B cell (primary cell): ENCODE data around the gene NPHP4. TPM values are rescaled to one million over a fixed set of nuclear protein-coding genes. Genes with fewer than 3 reads are reported as not detected.

Experiments used
- ATAC-seq: fragments of 200-7000 bp; cut with Tn5 transposase; one replicate; pipeline ENCODE4 v1.10.0; 2021; ENCODE audit warnings: low read depth, mild to moderate bottlenecking, moderate number of reproducible peaks, moderate library complexity
- CTCF ChIA-PET: fragments of 350-600 bp; sonication (Branson Sonifier 250); formaldehyde crosslinking; loops from one replicate; lab custom pipeline; 2021; ENCODE audit warnings: antibody characterized with exemption, inconsistent platforms; lab: Charles Lee
- POLR2A ChIA-PET: fragments of 350-600 bp; sonication (Branson Sonifier 250); formaldehyde crosslinking; loops from one replicate; lab custom pipeline; 2021; ENCODE audit warnings: antibody characterized with exemption; lab: Charles Lee
- DNase-seq: peaks from one replicate; pipeline ENCODE4 v3.0.0; 2013
- H2AFZ ChIP-seq: 2 replicates; pipeline ENCODE4 v1.6.1; 2012; ENCODE audit warnings: mild to moderate bottlenecking, low read depth, low read length; ENCODE audit not compliant: insufficient read depth, poor library complexity, severe bottlenecking
- H3K27ac ChIP-seq, 2 donors: 1 replicate in 1 of 2; 2 replicates in 1 of 2; pipeline ENCODE4 v1.5.1; 2012 to 2013; ENCODE audit warnings: low read length in 2 of 2, mild to moderate bottlenecking in 2 of 2, moderate library complexity in 1 of 2
- H3K27me3 ChIP-seq, 4 experiments: fragments of 200-600 bp in 1 of 4; sonication (generic) in 1 of 4; replicated peaks in 1 of 4; 1 replicate in 2 of 4; 2 replicates in 2 of 4; pipeline versions ENCODE4 v1.6.1 to v1.7.0; 2013 to 2016; ENCODE audit warnings: low read length in 3 of 4, mild to moderate bottlenecking in 2 of 4, mixed read lengths in 1 of 4, moderate library complexity in 1 of 4; ENCODE audit not compliant: insufficient read depth in 4 of 4, control insufficient read depth in 3 of 4; ENCODE audit errors: control extremely low read depth in 1 of 4
- H3K36me3 ChIP-seq, 2 experiments: replicated peaks in 1 of 2; 1 replicate in 1 of 2; 2 replicates in 1 of 2; pipeline versions ENCODE4 v1.6.1 to v1.7.1; 2013; ENCODE audit warnings: low read length in 1 of 2; ENCODE audit not compliant: insufficient read depth in 2 of 2, control insufficient read depth in 1 of 2; ENCODE audit errors: control extremely low read depth in 1 of 2, extremely low read depth in 1 of 2
- H3K4me1 ChIP-seq, 2 donors: fragments of 200-600 bp in 1 of 2; sonication (generic) in 1 of 2; 1 replicate in 1 of 2; 2 replicates in 1 of 2; pipeline versions ENCODE4 v1.5.1 to v1.6.1; 2013 to 2017; ENCODE audit warnings: low read length in 2 of 2; ENCODE audit not compliant: control insufficient read depth in 2 of 2, insufficient read depth in 2 of 2
- H3K4me2 ChIP-seq: replicated peaks from 2 replicates; pipeline ENCODE3; 2012; ENCODE audit warnings: mild to moderate bottlenecking, low read depth, low read length; ENCODE audit not compliant: poor library complexity, severe bottlenecking
- H3K4me3 ChIP-seq, 5 experiments: fragments of 200-600 bp in 1 of 5; sonication (generic) in 1 of 5; 1 replicate in 3 of 5; 2 replicates in 2 of 5; pipeline versions ENCODE4 v1.5.1 to v1.7.0; 2011 to 2016; ENCODE audit warnings: low read length in 4 of 5, mild to moderate bottlenecking in 4 of 5, low read depth in 2 of 5, control low read depth in 1 of 5, moderate library complexity in 1 of 5; ENCODE audit not compliant: insufficient read depth in 1 of 5; ENCODE audit errors: control extremely low read depth in 1 of 5, extremely low read depth in 1 of 5
- H3K79me2 ChIP-seq: fragments of 200-600 bp; sonication (generic); one replicate; pipeline ENCODE4 v1.6.0; 2016; ENCODE audit warnings: low read length; ENCODE audit not compliant: control insufficient read depth, insufficient read depth
- H3K9ac ChIP-seq: fragments of 200-600 bp; sonication (generic); 2 replicates; pipeline ENCODE4 v1.6.1; 2017; ENCODE audit warnings: mild to moderate bottlenecking, low read length, moderate library complexity
- H3K9me3 ChIP-seq, 3 donors: one replicate each; pipeline versions ENCODE4 v1.6.1 to v1.7.1; 2013; ENCODE audit warnings: low read length in 2 of 3; ENCODE audit not compliant: control insufficient read depth in 2 of 3, insufficient read depth in 1 of 3; ENCODE audit errors: control extremely low read depth in 1 of 3
- H4K20me1 ChIP-seq: 2 replicates; pipeline ENCODE4 v1.6.0; 2012; ENCODE audit warnings: mild to moderate bottlenecking, low read length; ENCODE audit not compliant: insufficient read depth, control insufficient read depth, poor library complexity, severe bottlenecking
- H3K27ac Mint-ChIP-seq: one replicate; pipeline ENCODE4 v1.8.0; 2021; ENCODE audit warnings: mixed read lengths
- H3K27me3 Mint-ChIP-seq: one replicate; pipeline ENCODE4 v1.8.0; 2021; ENCODE audit warnings: mixed read lengths
- H3K4me1 Mint-ChIP-seq: one replicate; pipeline ENCODE4 v1.8.0; 2021; ENCODE audit warnings: mixed read lengths
- H3K4me3 Mint-ChIP-seq: one replicate; pipeline ENCODE4 v1.8.0; 2021; ENCODE audit warnings: mixed read lengths
- H3K9me3 Mint-ChIP-seq: one replicate; pipeline ENCODE4 v1.8.0; 2022; ENCODE audit warnings: mixed read lengths; ENCODE audit not compliant: insufficient read depth
- CTCF ChIP-seq: fragments of 200-600 bp; IDR thresholded peaks from one replicate; pipeline ENCODE4 v1.8.0; 2022; ENCODE audit warnings: antibody characterized with exemption, mild to moderate bottlenecking
- EZH2 ChIP-seq: IDR thresholded peaks from 2 replicates; pipeline ENCODE4 v1.6.1; 2012; ENCODE audit warnings: borderline replicate concordance, low read depth, mild to moderate bottlenecking, moderate library complexity, low read length; ENCODE audit not compliant: insufficient read depth, poor library complexity, severe bottlenecking
- WGBS: methylation state at CpG from one replicate; pipeline ENCODE4 v1.1.5; 2013; ENCODE audit warnings: missing lambda C conversion rate; ENCODE audit not compliant: insufficient coverage; 5-methylcytosine and 5-hydroxymethylcytosine counted together
- intact Hi-C: fragments of 100-400 bp; cut with micrococcal nuclease; formaldehyde crosslinking; loops from one replicate; pipeline ENCODE4 v1.10.0; 2022
- polyA plus RNA-seq: library from polyadenylated mRNA; depleted of rRNA; stranded (reverse); fragments of >200 nt; gene quantifications from 2 replicates; pipeline ENCODE4 v1.2.3, GENCODE V29; 2012
- total RNA-seq, 2 donors: library from RNA; stranded (reverse); fragments of 120-200 nt in 1 of 2; gene quantifications; 1 replicate in 1 of 2; 2 replicates in 1 of 2; pipeline versions ENCODE4 v1.2.3 to v1.2.4, GENCODE V29; 2013 to 2022

Gene NPHP4
- total and polyA plus RNA-seq, 2 donors (not counting 1 experiment from before 2014, with no cell fraction given) = 6.5 to 14.8 TPM

GRCh38 chr1:5901150-5901549 lies 91.1 kb downstream of the NPHP4 start:
- H3K9ac ChIP-seq = no peak overlapping the region
- no peak for ATAC-seq
- H3K4me3 ChIP-seq = no peak overlapping the region
- CTCF ChIA-PET = no interaction called here
- no peaks in the 10 kb centered on the region for H3K27me3 ChIP-seq
- no peaks in the 10 kb centered on the region for H3K79me2 ChIP-seq
- H4K20me1 ChIP-seq = no peaks in the 10 kb centered on the region
- no peaks in the 10 kb centered on the region for H3K9me3 ChIP-seq
- no peak for DNase-seq
- no peaks in the 10 kb centered on the region for H3K4me1 ChIP-seq
- intact Hi-C loops = no loop called here
- H3K27ac Mint-ChIP-seq = no peak overlapping the region
- H3K9me3 Mint-ChIP-seq = no peaks in the 10 kb centered on the region
- WGBS = 67% methylated on average over 1 of the region's 5 CpGs
- H3K4me2 ChIP-seq = no peak overlapping the region
- POLR2A ChIA-PET = no interaction called here
- H3K27me3 Mint-ChIP-seq = no peaks in the 10 kb centered on the region
- H3K36me3 ChIP-seq = no peaks in the 10 kb centered on the region
- H2AFZ ChIP-seq = no peak overlapping the region
- no peak overlapping the region for H3K27ac ChIP-seq
- H3K4me1 Mint-ChIP-seq = no peaks in the 10 kb centered on the region
- TF ChIP-seq CTCF = no peak
- no peak overlapping the region for H3K4me3 Mint-ChIP-seq

GRCh38 chr1:5898266-5898665 lies 94.0 kb downstream of the NPHP4 start:
- H3K9me3 ChIP-seq = no peaks in the 10 kb centered on the region
- ATAC-seq (no peak), DNase-seq (no peak)
- ChIA-PET CTCF (no interaction called here), POLR2A (no interaction called here)
- TF ChIP-seq CTCF (no peak), EZH2 (no peak)
- no peak overlapping the region for H3K4me3 ChIP-seq
- no peaks in the 10 kb centered on the region for H3K4me1 ChIP-seq
- Mint-ChIP-seq H3K4me3 (no peak overlapping the region), H3K27me3 (no peaks in the 10 kb centered on the region), H3K4me1 (no peaks in the 10 kb centered on the region), H3K9me3 (no peaks in the 10 kb centered on the region), H3K27ac (no peak overlapping the region)
- H4K20me1 ChIP-seq = no peaks in the 10 kb centered on the region
- H3K36me3 ChIP-seq = no peaks in the 10 kb centered on the region
- no peak overlapping the region for H3K9ac ChIP-seq
- H3K27ac ChIP-seq = no peak overlapping the region
- H3K79me2 ChIP-seq = no peaks in the 10 kb centered on the region
- H3K4me2 ChIP-seq = no peak overlapping the region
- H3K27me3 ChIP-seq = no peaks in the 10 kb centered on the region
- no peak overlapping the region for H2AFZ ChIP-seq
- intact Hi-C loops = no loop called here
- 98% methylated on average over 13 of the region's 17 CpGs for WGBS
